BJ (cell line): ENCODE results near the gene MOG. TPM values are rescaled to one million over a fixed set of nuclear protein-coding genes. Genes with fewer than 3 reads are reported as not detected.
"Not testable (repeated sequence)": the region's sequence is repeated elsewhere in the genome, so short reads cannot be mapped to it uniquely, and the experiment has no call there.

Source experiments
- CTCF ChIA-PET: fragments of 350-600 bp; formaldehyde crosslinking; extraction: SDS; loops from one replicate; lab custom pipeline; 2021; ENCODE audit warnings: antibody characterized with exemption, inconsistent platforms; lab: Yijun Ruan, JAX
- POLR2A ChIA-PET: fragments of 300-600 bp; sonication (Branson Sonifier 250); formaldehyde crosslinking; extraction: SDS; loops from one replicate; lab custom pipeline; 2021; ENCODE audit warnings: antibody characterized with exemption; lab: Charles Lee
- DNase-seq: peaks from one replicate; pipeline ENCODE4 v3.0.0-alpha.2; 2011; ENCODE audit warnings: low read depth
- H3K27me3 ChIP-seq: 2 replicates; pipeline ENCODE4 v1.6.0; 2011; ENCODE audit warnings: low read length; ENCODE audit not compliant: control insufficient read depth, insufficient read depth
- H3K36me3 ChIP-seq: 2 replicates; pipeline ENCODE4 v1.5.1; 2011; ENCODE audit warnings: low read length; ENCODE audit not compliant: control insufficient read depth, insufficient read depth
- H3K4me3 ChIP-seq: 2 replicates; pipeline ENCODE4 v1.5.1; 2011; ENCODE audit warnings: low read depth, mild to moderate bottlenecking, control low read depth, low read length
- polyA plus RNA-seq: library from polyadenylated mRNA; depleted of rRNA; stranded (reverse); fragments of >200 nt; gene quantifications from 2 replicates; pipeline ENCODE4 v1.2.3, GENCODE V29; 2011
- TF ChIP-seq, protein P1 (sequence below): IDR thresholded peaks from 2 replicates; pipeline ENCODE4 v1.5.1; 2011; ENCODE audit warnings: low read depth, mild to moderate bottlenecking, control low read depth, inconsistent platforms, low read length, moderate library complexity; ENCODE audit not compliant: insufficient read depth

MOG gene
- polyA plus RNA-seq, 1 experiment = not detected

DNA sequence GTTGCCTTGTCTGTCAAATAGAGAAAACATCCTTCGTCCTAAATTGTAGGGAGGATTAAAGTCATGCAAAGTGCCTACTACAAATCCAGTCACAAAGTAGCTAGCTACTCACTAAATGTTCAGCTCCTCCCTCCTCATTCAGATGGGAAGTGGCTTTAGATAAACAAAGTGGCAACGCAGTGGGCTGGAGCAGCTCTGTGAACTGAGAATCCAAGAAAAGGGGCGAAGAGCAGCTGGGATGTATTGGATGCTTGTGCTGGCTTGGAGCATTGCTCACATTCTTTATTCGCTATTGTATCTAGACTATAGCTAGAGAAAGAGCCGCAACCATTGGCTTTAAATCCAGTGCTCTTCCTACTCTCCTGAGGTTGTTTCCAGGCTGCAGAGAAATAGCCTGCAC, 10.3 kb downstream of the MOG start:
- Histone ChIP-seq H3K4me3 (no peak overlapping the region), H3K36me3 (no peaks in the 10 kb centered on the region), H3K27me3 (peaks cover 5% of the 10 kb centered on the region)
- TF ChIP-seq, protein P1, sequence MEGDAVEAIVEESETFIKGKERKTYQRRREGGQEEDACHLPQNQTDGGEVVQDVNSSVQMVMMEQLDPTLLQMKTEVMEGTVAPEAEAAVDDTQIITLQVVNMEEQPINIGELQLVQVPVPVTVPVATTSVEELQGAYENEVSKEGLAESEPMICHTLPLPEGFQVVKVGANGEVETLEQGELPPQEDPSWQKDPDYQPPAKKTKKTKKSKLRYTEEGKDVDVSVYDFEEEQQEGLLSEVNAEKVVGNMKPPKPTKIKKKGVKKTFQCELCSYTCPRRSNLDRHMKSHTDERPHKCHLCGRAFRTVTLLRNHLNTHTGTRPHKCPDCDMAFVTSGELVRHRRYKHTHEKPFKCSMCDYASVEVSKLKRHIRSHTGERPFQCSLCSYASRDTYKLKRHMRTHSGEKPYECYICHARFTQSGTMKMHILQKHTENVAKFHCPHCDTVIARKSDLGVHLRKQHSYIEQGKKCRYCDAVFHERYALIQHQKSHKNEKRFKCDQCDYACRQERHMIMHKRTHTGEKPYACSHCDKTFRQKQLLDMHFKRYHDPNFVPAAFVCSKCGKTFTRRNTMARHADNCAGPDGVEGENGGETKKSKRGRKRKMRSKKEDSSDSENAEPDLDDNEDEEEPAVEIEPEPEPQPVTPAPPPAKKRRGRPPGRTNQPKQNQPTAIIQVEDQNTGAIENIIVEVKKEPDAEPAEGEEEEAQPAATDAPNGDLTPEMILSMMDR = no peak
- no peak for DNase-seq
- ChIA-PET CTCF (interaction anchor here (1.1 to 7.6 kb wide), 3 partner anchors 11 to 20 kb away, joined by 5 to 147 read pairs (median 7); partner anchors contain the start of gene MOG), POLR2A (interaction anchor here (0.6 kb wide), 1 partner anchor 39 kb away, joined by 3 read pairs; no protein-coding TSS in a partner anchor)

DNA sequence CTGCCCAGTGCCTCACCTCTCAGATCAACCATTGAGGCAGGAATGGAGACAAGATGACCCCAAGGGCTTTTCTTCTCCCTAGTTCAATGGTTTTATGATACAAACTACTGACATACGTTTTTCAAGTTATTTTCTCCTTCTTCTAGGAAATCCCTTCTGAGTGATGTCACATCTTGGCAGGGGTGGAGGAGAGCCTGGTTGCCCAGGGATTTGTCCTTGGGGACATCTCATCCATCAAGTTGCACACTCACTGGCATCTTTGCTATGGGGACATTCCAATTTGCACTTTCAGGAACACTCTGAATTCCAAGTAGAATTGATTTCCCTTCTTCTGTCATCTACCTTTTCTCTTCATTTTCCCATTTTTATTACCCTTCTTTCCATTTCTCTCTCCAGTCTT, 14.1 kb downstream of the MOG start:
- TF ChIP-seq, protein P1 = no peak
- Histone ChIP-seq H3K4me3 (no peak overlapping the region), H3K27me3 (peaks cover 5% of the 10 kb centered on the region), H3K36me3 (no peaks in the 10 kb centered on the region)
- DNase-seq = no peak
- CTCF ChIA-PET = interaction anchor here (0.8 to 3.9 kb wide), 3 partner anchors 18 to 26 kb away, joined by 3 to 23 read pairs (median 5); no protein-coding TSS in a partner anchor
- POLR2A ChIA-PET = no interaction called here

GRCh38 chr6:29672116-29672515, 15.2 kb downstream of the MOG start:
- H3K4me3 ChIP-seq, DNase-seq, H3K27me3 ChIP-seq, POLR2A ChIA-PET, H3K36me3 ChIP-seq: not testable (repeated sequence)
- CTCF ChIA-PET = interaction anchor here (2.6 to 3.9 kb wide), 2 partner anchors 18 to 21 kb away, joined by 22 to 23 read pairs; no protein-coding TSS in a partner anchor

- ChIA-PET CTCF (interaction anchor here (0.6 to 3.9 kb wide), 3 partner anchors 19 to 25 kb away, joined by 4 to 23 read pairs (median 22); no protein-coding TSS in a partner anchor), POLR2A (no interaction called here)
- TF ChIP-seq, protein P1 = no peak
- H3K27me3 ChIP-seq = no peaks in the 10 kb centered on the region; the same call in 1 of the 2 replicates
- H3K36me3 ChIP-seq = no peaks in the 10 kb centered on the region
- H3K4me3 ChIP-seq = no peak overlapping the region
- no peak for DNase-seq
These were observed 16.3 kb downstream of the MOG start for GRCh38 chr6:29673161-29673560.

- TF ChIP-seq, protein P1 = no peak
- Histone ChIP-seq H3K27me3 (no peaks in the 10 kb centered on the region), H3K36me3 (no peaks in the 10 kb centered on the region), H3K4me3 (no peak overlapping the region)
- DNase-seq = no peak
- ChIA-PET CTCF (interaction anchor here (2.6 to 3.9 kb wide), 2 partner anchors 20 to 23 kb away, joined by 22 to 23 read pairs; no protein-coding TSS in a partner anchor), POLR2A (no interaction called here)
These were observed 17.1 kb downstream of the MOG start for GRCh38 chr6:29674008-29674407.
